ENCODE results near the gene MAFB.
A peak's percentile ranks its signal among the peaks of the same experiment; 100 is the strongest.

The MAFB gene

DNA sequence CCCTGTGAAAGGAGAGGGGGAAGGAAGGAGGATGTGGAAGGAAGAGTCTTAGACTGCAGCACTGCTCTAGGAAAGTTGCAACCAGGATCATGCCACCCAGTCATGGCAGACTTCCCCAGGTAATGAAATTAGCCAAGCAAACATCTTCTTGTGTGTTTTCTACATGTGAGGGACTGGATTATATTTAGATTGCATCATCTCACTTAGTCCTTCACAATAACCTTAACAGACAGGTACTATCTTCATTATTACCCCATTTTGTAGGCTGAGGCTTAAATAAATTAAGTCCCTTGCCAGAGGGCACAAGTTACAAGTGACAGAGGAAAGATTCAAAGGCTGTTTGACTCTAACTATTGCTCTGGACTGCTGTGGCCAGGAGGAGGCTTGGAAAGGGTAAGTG, 9.7 kb upstream of the MAFB start:
- DNase-seq: no peak

- no peak for DNase-seq
Observed at GRCh38 chr20:40698281-40698680, 9.2 kb upstream of the MAFB start.

DNA sequence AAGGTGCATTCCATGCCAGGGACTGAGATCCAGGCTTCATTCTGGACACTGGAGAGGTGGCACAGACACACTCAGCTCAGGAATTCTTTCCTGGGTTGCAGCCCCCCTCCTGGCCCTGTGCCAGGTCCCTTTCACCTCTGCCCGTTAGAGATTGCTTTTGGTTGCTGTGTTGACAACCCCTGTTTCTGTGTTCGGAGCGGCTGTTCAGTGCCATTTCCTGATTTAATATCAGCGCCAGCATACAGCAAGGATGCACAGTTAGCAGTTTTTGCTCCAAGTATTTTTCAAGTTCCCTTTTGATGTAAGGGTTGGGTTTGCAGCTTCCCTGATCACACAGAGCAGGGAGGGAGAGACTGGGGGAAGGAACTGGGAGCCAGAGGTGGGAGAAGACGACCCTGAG, 8.5 kb upstream of the MAFB start:
- DNase-seq: no peak

GRCh38 chr20:40695214-40695613, 6.2 kb upstream of the MAFB start:
- DNase-seq: no peak

DNA sequence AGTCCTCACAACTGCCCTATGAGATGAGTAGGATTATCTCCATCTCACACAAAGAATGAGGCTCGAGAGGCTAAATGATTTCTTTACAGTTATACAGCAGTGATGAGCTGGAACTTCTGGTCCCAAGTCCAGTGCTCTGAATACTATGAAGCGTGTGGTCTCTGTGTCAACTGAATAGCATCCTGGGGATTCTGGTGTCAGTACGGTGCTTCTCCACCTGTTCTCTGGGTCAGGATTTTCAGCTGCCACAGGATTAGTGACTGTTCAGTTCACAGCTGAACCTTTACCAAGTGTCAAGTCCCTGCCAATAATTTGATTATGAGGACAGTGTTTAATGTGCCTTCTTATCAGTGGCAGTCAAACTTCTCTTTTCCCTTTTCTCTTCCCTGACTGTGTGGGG, 5.2 kb upstream of the MAFB start:
- no peak for DNase-seq

DNA sequence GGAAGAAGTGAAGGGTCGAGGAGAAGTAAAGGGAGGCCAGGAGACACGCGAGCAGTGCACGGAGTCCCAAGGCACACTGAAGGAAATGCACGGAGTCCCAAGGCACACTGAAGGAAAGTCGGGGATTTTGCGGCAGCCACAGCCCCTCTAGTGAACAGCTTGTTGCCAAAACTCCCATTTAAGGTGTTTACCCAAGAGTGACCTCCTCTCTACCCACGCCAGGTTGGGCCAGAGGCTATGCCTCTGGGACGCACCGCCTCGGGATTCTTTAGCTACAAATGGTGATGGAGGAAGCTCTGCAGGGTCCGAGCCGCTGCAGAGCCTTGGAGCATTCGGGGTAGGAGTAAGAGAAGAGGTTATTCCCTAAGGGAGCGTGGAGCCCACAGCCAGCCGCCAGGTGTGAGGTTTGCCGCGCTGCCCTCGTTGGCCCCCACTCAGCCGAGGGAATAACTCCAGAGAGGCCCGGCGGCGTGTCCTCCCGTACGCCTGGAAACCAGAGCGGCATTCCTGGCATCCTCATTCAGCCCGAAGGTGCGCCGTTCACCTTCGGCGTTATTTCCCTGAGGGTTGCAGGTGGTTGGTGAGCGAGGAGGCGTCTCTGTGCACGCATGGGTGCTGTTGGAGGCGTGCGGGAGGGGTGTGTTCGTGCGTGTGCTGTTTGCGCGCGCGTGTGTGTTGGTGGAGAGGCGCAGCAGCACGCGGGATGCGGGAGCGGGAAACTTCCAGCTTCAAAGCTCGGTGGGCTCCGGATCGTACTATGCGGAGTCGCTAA, 3.4 kb upstream of the MAFB start:
- no peak for DNase-seq

GRCh38 chr20:40691566-40692239, 2.7 kb upstream of the MAFB start:
- DNase-seq: no peak

GRCh38 chr20:40690836-40691565, 2.0 kb upstream of the MAFB start:
- DNase-seq: no peak

GRCh38 chr20:40689943-40690835, 1.2 kb upstream of the MAFB start:
- DNase-seq: peak; percentile 46

- DNase-seq: no peak
Observed at GRCh38 chr20:40688129-40689099, 622 bp downstream of the MAFB start.

- no peak for DNase-seq
Observed at GRCh38 chr20:40687384-40688128, 1.5 kb downstream of the MAFB start.

DNA sequence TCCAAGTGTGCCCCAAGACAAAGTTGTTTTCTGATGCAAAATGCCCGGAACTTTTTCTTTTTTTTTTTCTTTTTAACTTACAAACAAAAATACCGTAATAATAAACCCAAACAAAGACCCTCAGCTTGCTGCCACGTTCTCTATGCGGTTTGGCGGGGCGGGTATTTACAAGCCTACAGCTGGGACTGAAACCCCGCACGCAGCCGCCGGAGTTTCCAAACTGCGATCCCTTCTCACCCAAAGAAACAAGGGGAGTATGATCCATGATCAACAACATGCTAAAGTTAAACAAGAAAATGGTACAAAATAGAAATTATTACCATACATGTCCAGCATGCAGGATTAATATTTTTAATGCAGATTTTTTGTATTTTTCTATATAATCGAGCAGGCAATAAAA, 2.1 kb downstream of the MAFB start:
- DNase-seq: no peak

- DNase-seq: no peak
Observed at GRCh38 chr20:40686434-40686882, 2.6 kb downstream of the MAFB start.

DNA sequence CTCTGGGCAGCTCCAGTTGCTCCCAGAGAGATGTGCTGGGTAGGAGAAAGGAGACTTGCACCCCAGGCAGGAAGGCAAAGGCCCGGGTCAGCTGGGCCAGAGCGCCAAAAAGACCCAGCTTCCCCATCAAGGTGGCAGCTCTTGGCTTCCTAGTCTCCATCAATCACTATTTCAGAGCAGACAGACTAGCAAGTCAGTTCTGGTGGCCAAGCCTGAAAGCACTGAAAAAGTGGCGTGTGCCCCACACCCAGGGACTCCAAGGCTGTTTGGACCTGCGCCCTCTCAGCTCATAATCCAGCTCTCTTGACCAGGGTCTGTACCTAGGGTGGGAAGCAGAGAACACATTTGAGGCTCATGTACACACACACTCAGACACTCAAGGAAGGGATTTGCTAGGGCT, 3.7 kb downstream of the MAFB start:
- no peak for DNase-seq

DNA sequence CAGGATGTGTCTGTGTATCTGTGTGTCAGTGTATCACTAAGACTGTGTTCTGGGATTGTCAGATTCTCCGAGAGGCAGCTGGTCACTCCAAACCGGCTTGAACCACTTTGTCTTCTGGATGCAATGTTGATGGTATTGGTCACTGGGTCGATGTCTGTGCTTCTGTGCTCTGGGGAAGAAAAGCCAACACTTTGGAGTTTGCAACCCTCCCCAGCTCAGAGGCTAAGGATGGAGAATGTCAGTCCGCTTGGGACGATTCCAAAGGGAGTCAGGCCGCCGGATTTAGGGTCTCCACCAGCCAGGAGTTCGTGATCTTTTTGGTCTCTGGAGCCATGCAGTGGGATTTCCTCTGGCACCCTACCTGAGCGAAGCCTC, 5.2 kb downstream of the MAFB start:
- DNase-seq: no peak

DNA sequence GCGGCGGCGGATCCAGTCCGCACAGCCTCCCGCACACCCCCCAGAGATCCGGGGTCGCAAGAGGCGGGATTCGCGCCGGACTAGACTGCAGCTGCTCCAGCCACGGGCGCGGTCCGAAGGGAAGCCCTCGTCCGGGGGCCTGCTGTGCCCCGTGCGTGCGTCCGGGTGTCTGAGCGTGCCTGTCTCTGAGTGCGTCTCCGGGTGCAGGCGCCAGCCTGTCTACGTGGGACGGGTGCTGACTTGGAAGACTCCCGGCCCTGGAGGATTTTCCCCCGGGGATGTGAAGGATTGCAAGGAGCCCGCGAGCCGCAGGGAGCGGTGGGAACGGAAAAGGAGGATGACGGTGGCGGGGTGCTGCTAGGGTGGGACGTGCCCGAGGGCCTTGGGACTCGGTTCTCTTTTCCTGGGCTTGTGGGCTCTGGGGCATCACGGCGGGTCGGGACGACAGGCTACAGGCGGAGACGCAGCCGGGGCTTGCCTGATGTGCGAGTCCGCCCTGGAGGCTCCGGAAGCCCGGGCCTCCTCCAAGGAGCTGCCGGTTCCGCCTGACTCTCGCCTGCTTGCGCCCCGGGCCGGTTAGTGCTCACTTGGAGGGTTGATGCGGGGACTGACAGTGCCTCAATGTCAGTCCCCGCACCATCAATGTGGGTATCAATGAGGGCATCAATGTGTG, 5.7 kb downstream of the MAFB start:
- no peak for DNase-seq

GRCh38 chr20:40682104-40682981, 6.7 kb downstream of the MAFB start:
- no peak for DNase-seq

DNA sequence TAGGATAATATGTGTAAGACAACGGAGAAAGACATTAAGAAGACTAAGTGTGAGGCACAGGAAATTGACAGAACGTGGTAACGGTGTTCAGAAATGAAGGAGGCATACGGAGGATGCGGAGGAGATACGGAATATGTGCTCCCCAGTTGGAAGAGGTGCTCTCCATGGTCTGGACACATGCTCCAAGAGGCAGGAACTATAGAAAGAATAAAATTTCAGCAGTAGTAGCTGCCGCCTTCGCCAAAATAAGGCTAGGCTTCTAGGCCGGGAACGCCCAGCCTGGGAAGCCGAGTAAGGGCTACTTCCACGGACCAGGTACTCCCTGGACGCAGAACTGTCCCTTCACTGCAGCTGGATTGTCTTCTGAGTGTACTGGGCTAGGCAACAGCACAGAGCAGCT, 7.4 kb downstream of the MAFB start:
- DNase-seq: no peak

GRCh38 chr20:40681165-40681564, 7.9 kb downstream of the MAFB start:
- no peak for DNase-seq
